Measurements from ENCODE around the gene CFAP299. TPM values are rescaled to one million over a fixed set of nuclear protein-coding genes. Genes with fewer than 3 reads are reported as not detected.
"Not testable (repeated sequence)": the region's sequence is repeated elsewhere in the genome, so short reads cannot be mapped to it uniquely, and the experiment has no call there.

The CFAP299 gene
- total and polyA plus RNA-seq, 10 donors = 0.11 TPM; not detected in 9

- H3K27me3 ChIP-seq (replicated peaks in 1 of 7) = no peaks in the 10 kb centered on the region
- WGBS, 5 donors = 16 to 33% (median 19%) methylated on average over 1 of the region's 1 CpG
- H3K36me3 ChIP-seq = no peaks in the 10 kb centered on the region
- no peak overlapping the region for H3K4me3 ChIP-seq
- TF ChIP-seq POLR2AphosphoS5 (IDR thresholded peaks at IDR 0.05) = no peak
- TF ChIP-seq POLR2A (IDR thresholded peaks at IDR 0.05) = no peak
- TF ChIP-seq, protein P1, sequence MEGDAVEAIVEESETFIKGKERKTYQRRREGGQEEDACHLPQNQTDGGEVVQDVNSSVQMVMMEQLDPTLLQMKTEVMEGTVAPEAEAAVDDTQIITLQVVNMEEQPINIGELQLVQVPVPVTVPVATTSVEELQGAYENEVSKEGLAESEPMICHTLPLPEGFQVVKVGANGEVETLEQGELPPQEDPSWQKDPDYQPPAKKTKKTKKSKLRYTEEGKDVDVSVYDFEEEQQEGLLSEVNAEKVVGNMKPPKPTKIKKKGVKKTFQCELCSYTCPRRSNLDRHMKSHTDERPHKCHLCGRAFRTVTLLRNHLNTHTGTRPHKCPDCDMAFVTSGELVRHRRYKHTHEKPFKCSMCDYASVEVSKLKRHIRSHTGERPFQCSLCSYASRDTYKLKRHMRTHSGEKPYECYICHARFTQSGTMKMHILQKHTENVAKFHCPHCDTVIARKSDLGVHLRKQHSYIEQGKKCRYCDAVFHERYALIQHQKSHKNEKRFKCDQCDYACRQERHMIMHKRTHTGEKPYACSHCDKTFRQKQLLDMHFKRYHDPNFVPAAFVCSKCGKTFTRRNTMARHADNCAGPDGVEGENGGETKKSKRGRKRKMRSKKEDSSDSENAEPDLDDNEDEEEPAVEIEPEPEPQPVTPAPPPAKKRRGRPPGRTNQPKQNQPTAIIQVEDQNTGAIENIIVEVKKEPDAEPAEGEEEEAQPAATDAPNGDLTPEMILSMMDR (IDR thresholded peaks at IDR 0.05 in 8 of 11, conservative IDR thresholded peaks at IDR 0.05 in 3 of 11) = no peak
- DNase-seq = no peak
- intact Hi-C loops (cut with DNase I; ENCODE audit: low total_unique reads) = no loop called here
- H3K4me1 ChIP-seq = no peaks in the 10 kb centered on the region
- H3K9me3 ChIP-seq = peaks cover 0 to 8% (median 2%) of the 10 kb centered on the region in 8 donors
- H3K27ac ChIP-seq = no peak overlapping the region
Measured at GRCh38 chr4:80732010-80732409, 396.5 kb downstream of the CFAP299 start.

- intact Hi-C loops (cut with DNase I; ENCODE audit: low total_unique reads) = no loop called here
- Histone ChIP-seq H3K4me3 (no peak overlapping the region), H3K9me3 (peaks cover 0 to 43% (median 27%) of the 10 kb centered on the region in 8 donors), H3K27me3 (replicated peaks in 1 of 7) (no peaks in the 10 kb centered on the region), H3K4me1 (no peaks in the 10 kb centered on the region), H3K36me3 (no peaks in the 10 kb centered on the region), H3K27ac (no peak overlapping the region)
- no peak for DNase-seq
- WGBS, 5 donors = 64 to 84% (median 68%) methylated on average over 2 of the region's 2 CpGs
- TF ChIP-seq POLR2AphosphoS5 (IDR thresholded peaks at IDR 0.05) (no peak), POLR2A (IDR thresholded peaks at IDR 0.05) (no peak)
- TF ChIP-seq, protein P1 (IDR thresholded peaks at IDR 0.05 in 8 of 11, conservative IDR thresholded peaks at IDR 0.05 in 3 of 11) = no peak
Measured at GRCh38 chr4:80740375-80740774, 404.8 kb downstream of the CFAP299 start.

DNA sequence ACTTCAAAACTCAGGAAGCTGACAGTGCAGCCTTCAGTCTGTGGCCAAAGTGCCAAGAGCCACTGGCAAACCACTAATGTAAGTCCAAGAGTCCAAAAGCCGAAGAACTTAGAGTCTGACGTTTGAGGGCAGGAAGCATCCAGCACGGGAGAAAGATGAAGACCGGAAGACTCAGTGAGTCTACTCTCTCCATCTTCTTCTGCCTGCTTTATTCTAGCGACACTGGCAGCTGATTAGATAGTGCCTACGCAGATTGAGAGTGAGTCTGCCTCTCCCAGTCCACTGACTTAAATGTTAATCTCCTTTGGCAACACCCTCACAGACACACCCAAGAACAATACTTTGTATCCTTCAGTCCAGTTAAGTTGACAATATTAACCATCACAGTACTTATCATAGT lies 414.0 kb downstream of the CFAP299 start:
- H3K36me3 ChIP-seq; intact Hi-C loops (cut with DNase I; ENCODE audit: low total_unique reads); H3K4me3 ChIP-seq; H3K27ac ChIP-seq; DNase-seq; H3K9me3 ChIP-seq; H3K4me1 ChIP-seq; H3K27me3 ChIP-seq (replicated peaks in 1 of 7): not testable (repeated sequence)
- WGBS, 5 donors = 88 to 93% (median 90%) methylated on average over 6 of the region's 6 CpGs

- H3K27ac ChIP-seq = no peak overlapping the region
- no peak overlapping the region for H3K4me3 ChIP-seq
- no peaks in the 10 kb centered on the region for H3K36me3 ChIP-seq
- H3K9me3 ChIP-seq = no peaks in the 10 kb centered on the region
- no peak for TF ChIP-seq POLR2A (IDR thresholded peaks at IDR 0.05)
- no peak for TF ChIP-seq POLR2AphosphoS5 (IDR thresholded peaks at IDR 0.05)
- TF ChIP-seq, protein P1 (IDR thresholded peaks at IDR 0.05 in 8 of 11, conservative IDR thresholded peaks at IDR 0.05 in 3 of 11) = no peak
- H3K4me1 ChIP-seq = no peaks in the 10 kb centered on the region
- no peaks in the 10 kb centered on the region for H3K27me3 ChIP-seq (replicated peaks in 1 of 7)
- intact Hi-C loops (cut with DNase I; ENCODE audit: low total_unique reads) = no loop called here
- DNase-seq = peak; percentile 38
Measured at GRCh38 chr4:80751200-80751599, 415.7 kb downstream of the CFAP299 start.

GRCh38 chr4:80767944-80768343 lies 432.4 kb downstream of the CFAP299 start:
- peaks cover 0 to 13% (median 0%) of the 10 kb centered on the region in 8 donors for H3K9me3 ChIP-seq

More at GRCh38 chr4:80767944-80768343, 432.4 kb downstream of the CFAP299 start:
- 78 to 91% (median 90%) methylated on average over 2 of the region's 2 CpGs for WGBS, 5 donors
- intact Hi-C loops (cut with DNase I; ENCODE audit: low total_unique reads) = no loop called here
- H3K4me3 ChIP-seq = no peak overlapping the region
- H3K27ac ChIP-seq = no peak overlapping the region
- no peaks in the 10 kb centered on the region for H3K4me1 ChIP-seq
- no peak for DNase-seq
- H3K27me3 ChIP-seq (replicated peaks in 1 of 7) = no peaks in the 10 kb centered on the region
- no peak for TF ChIP-seq POLR2AphosphoS5 (IDR thresholded peaks at IDR 0.05)
- no peak for TF ChIP-seq POLR2A (IDR thresholded peaks at IDR 0.05)
- TF ChIP-seq, protein P1 (IDR thresholded peaks at IDR 0.05 in 8 of 11, conservative IDR thresholded peaks at IDR 0.05 in 3 of 11) = no peak
- no peaks in the 10 kb centered on the region for H3K36me3 ChIP-seq
